ENCODE data around the gene ZCCHC4.

- TF ChIP-seq MXI1 (IDR thresholded peaks at IDR 0.05; ENCODE audit: borderline replicate concordance, low read depth, low read length) = no peak
- TF ChIP-seq, protein P1, sequence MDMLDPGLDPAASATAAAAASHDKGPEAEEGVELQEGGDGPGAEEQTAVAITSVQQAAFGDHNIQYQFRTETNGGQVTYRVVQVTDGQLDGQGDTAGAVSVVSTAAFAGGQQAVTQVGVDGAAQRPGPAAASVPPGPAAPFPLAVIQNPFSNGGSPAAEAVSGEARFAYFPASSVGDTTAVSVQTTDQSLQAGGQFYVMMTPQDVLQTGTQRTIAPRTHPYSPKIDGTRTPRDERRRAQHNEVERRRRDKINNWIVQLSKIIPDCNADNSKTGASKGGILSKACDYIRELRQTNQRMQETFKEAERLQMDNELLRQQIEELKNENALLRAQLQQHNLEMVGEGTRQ (IDR thresholded peaks at IDR 0.05; ENCODE audit: low read depth, low read length) = no peak
- no peak for TF ChIP-seq POLR2A (IDR thresholded peaks at IDR 0.05; ENCODE audit: low read depth, low read length)
- TF ChIP-seq CTCF (conservative IDR thresholded peaks at IDR 0.05; ENCODE audit: low read depth, low read length) = no peak
- TF ChIP-seq SMC3 (IDR thresholded peaks at IDR 0.05; ENCODE audit: low read depth, low read length) = no peak
- no peak for TF ChIP-seq MAFK (IDR thresholded peaks at IDR 0.05; ENCODE audit: low read depth, low read length)
- no peak for TF ChIP-seq RFX5 (IDR thresholded peaks at IDR 0.05; ENCODE audit: low read depth, low read length)
Observed at GRCh38 chr4:25313201-25313895, 774 bp downstream of the ZCCHC4 start.

All from IMR-90 (cell line).